Measurements from ENCODE around the gene FBXO7.

Gene FBXO7

DNA sequence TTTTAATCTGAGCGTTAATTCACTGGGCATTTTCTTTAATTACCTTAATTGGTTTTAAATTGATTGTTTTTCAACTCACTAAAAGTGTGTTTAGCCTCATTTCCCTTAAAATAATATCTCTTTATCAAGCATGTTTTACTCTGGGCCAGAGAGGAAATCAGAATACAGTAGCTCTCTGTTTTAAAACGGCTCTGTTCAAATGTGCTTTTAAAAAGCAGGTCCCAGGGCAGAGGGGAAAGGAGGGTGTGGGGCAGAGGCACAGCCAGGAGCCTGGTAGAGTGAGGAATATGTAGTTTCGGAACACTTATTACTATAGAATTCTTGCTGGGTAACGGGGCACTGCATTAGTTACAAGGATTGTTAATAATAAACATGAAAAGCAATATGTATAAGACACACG, 47.6 kb downstream of the FBXO7 start:
- no peaks in the 10 kb centered on the region for H3K27me3 ChIP-seq (ENCODE audit: insufficient read depth, poor library complexity, severe bottlenecking)
- ATAC-seq (ENCODE audit: low read depth): no peak
- H3K36me3 ChIP-seq (ENCODE audit: low read depth): no peaks in the 10 kb centered on the region
- DNase-seq (ENCODE audit: low spot score): no peak
- no peak for TF ChIP-seq CTCF (IDR thresholded peaks at IDR 0.05; ENCODE audit: poor library complexity, severe bottlenecking)
- H3K27ac ChIP-seq (ENCODE audit: poor library complexity, severe bottlenecking): no peak overlapping the region
- H3K4me3 ChIP-seq (ENCODE audit: severe bottlenecking): no peak overlapping the region
- H3K9me3 ChIP-seq (ENCODE audit: severe bottlenecking): no peaks in the 10 kb centered on the region
- no peaks in the 10 kb centered on the region for H3K4me1 ChIP-seq (ENCODE audit: insufficient read depth, poor library complexity, severe bottlenecking)

DNA sequence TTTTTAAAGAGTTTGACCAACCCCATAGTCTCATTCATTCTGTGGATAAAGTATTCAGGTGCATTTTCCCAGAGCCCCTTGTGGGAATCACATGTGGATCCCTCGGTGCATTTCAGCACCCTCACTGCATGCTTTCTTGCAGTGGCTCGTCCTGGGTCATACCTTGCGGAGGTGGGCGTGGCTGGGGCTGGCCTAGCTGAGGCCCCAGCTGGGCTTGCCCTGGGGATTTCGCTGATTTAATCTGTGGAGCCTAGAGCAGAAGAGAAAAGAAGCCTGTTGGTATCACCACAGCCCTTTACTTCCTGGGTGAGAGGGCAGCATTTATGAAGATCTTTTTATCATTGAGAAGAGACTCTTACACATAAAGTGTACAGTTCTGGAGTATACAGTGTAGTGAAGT, 53.1 kb downstream of the FBXO7 start:
- Histone ChIP-seq H3K36me3 (ENCODE audit: low read depth) (no peaks in the 10 kb centered on the region), H3K27me3 (ENCODE audit: insufficient read depth, poor library complexity, severe bottlenecking) (no peaks in the 10 kb centered on the region), H3K9me3 (ENCODE audit: severe bottlenecking) (no peaks in the 10 kb centered on the region), H3K4me1 (ENCODE audit: insufficient read depth, poor library complexity, severe bottlenecking) (peaks cover 6% of the 10 kb centered on the region), H3K27ac (ENCODE audit: poor library complexity, severe bottlenecking) (no peak overlapping the region), H3K4me3 (ENCODE audit: severe bottlenecking) (no peak overlapping the region)
- DNase-seq (ENCODE audit: low spot score): no peak
- TF ChIP-seq CTCF (IDR thresholded peaks at IDR 0.05; ENCODE audit: poor library complexity, severe bottlenecking): no peak
- ATAC-seq (ENCODE audit: low read depth): no peak

DNA sequence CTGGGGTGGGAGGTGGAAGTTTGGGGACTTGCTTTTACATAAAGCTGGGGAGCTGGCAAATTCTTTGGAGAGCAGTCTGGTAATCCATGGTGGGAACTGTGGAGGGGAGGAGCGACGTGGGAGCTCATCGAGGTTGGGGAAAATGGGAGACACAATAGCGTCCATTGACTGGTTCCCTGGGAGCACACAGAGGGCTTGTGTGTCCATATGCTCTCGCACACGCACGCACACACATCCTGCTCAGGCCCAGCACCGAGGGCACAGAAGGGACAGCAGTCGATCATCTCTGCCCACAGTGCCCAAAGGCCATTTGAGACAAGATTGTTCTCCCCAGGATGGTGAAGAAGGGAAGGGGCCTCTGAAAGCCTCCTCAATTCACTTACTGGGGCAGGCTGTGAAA, 53.7 kb downstream of the FBXO7 start:
- TF ChIP-seq CTCF (IDR thresholded peaks at IDR 0.05; ENCODE audit: poor library complexity, severe bottlenecking): no peak
- DNase-seq (ENCODE audit: low spot score) (no peak), ATAC-seq (ENCODE audit: low read depth) (no peak)
- H3K27me3 ChIP-seq (ENCODE audit: insufficient read depth, poor library complexity, severe bottlenecking): no peaks in the 10 kb centered on the region
- H3K4me3 ChIP-seq (ENCODE audit: severe bottlenecking): no peak overlapping the region
- H3K9me3 ChIP-seq (ENCODE audit: severe bottlenecking): no peaks in the 10 kb centered on the region
- no peak overlapping the region for H3K27ac ChIP-seq (ENCODE audit: poor library complexity, severe bottlenecking)
- no peaks in the 10 kb centered on the region for H3K36me3 ChIP-seq (ENCODE audit: low read depth)
- H3K4me1 ChIP-seq (ENCODE audit: insufficient read depth, poor library complexity, severe bottlenecking): peaks cover 6% of the 10 kb centered on the region

DNA sequence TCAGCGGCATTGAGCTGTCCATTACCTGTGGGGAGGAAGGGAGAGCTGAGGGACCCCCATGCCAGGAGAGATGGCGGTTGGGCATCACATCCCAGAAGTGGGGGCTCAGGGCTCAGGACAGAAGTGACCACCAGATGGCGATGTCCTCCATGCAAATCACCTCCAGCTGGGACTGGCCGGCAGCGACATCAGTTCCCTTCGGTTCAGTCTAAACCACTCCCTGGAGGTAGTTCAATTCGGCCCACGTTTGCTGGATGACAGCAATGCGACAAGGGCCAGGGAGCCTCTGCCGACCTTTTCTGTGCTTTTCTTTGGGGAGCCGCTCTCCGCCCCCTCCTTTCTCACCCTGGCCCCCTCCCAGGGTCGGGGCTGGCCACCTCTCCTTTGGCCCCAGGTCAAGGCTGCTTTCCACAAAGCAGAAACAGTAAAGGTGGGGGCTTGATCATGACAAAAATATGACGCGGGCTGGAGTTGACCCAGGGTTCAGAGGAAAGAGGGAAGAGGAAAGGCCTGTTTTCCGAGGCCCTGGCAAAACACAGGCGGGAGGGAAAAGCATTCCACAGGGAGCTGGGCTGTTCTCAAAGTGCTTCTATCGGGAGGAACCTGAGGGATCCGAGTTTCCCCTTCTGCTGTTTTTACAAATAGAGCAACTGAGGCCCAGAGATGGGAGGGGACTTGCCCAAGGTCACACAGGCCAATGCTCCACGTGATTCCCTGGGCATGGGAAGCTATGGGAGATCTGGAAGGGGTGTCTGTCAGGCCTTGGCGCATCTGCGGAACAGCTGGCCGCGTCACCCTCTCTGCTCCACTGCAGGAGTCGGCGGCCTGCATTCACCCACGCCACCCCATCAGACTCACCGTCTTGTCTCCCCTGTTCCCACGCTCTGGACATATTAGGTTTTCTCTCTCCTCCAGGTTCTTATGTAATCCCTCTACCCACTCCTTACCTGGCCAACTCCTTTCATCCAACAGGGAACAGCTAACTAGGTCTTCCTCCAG, 54.7 kb downstream of the FBXO7 start:
- H3K4me3 ChIP-seq (ENCODE audit: severe bottlenecking): no peak overlapping the region
- peak; percentile 80 for TF ChIP-seq CTCF (IDR thresholded peaks at IDR 0.05; ENCODE audit: poor library complexity, severe bottlenecking)
- H3K36me3 ChIP-seq (ENCODE audit: low read depth): no peaks in the 10 kb centered on the region
- peaks cover 6% of the 10 kb centered on the region for H3K4me1 ChIP-seq (ENCODE audit: insufficient read depth, poor library complexity, severe bottlenecking)
- DNase-seq (ENCODE audit: low spot score) (peak; percentile 81), ATAC-seq (ENCODE audit: low read depth) (peak; percentile 90)
- H3K27me3 ChIP-seq (ENCODE audit: insufficient read depth, poor library complexity, severe bottlenecking): no peaks in the 10 kb centered on the region
- H3K9me3 ChIP-seq (ENCODE audit: severe bottlenecking): no peaks in the 10 kb centered on the region
- H3K27ac ChIP-seq (ENCODE audit: poor library complexity, severe bottlenecking): no peak overlapping the region

DNA sequence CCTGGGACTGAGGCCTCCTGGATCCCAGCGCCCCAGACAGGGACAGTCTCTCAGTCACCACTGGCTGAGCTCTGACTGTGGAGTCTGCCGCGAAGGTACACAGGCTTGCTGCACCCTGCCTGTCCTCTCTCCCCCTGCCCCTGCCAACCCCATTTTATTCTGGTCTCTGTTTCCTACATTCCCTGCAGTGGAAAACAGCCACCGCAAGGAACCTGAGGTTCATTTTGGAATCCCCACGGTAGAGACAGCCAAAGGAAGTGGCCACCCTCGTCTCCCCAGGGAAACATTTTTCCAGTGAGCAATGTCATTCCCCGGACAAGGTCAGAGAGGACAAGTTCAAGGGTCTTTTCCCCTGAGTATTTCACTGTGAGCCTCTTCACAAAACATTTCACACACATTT, 56.6 kb downstream of the FBXO7 start:
- H3K4me1 ChIP-seq (ENCODE audit: insufficient read depth, poor library complexity, severe bottlenecking): peaks cover 6% of the 10 kb centered on the region
- H3K36me3 ChIP-seq (ENCODE audit: low read depth): no peaks in the 10 kb centered on the region
- DNase-seq (ENCODE audit: low spot score) (no peak), ATAC-seq (ENCODE audit: low read depth) (no peak)
- H3K27me3 ChIP-seq (ENCODE audit: insufficient read depth, poor library complexity, severe bottlenecking): no peaks in the 10 kb centered on the region
- no peaks in the 10 kb centered on the region for H3K9me3 ChIP-seq (ENCODE audit: severe bottlenecking)
- H3K4me3 ChIP-seq (ENCODE audit: severe bottlenecking): no peak overlapping the region
- no peak overlapping the region for H3K27ac ChIP-seq (ENCODE audit: poor library complexity, severe bottlenecking)
- no peak for TF ChIP-seq CTCF (IDR thresholded peaks at IDR 0.05; ENCODE audit: poor library complexity, severe bottlenecking)
